SW 1271 (cell line): Measurements from ENCODE around the gene TMEM45A.

Experiments
- DNase-seq, 2 experiments: peaks; one replicate each; lab custom pipeline; 2025; lab: John Stamatoyannopoulos, UW

Gene TMEM45A

GRCh38 chr3:100613721-100614390, 121.4 kb downstream of the TMEM45A start:
- no peak for DNase-seq

DNA sequence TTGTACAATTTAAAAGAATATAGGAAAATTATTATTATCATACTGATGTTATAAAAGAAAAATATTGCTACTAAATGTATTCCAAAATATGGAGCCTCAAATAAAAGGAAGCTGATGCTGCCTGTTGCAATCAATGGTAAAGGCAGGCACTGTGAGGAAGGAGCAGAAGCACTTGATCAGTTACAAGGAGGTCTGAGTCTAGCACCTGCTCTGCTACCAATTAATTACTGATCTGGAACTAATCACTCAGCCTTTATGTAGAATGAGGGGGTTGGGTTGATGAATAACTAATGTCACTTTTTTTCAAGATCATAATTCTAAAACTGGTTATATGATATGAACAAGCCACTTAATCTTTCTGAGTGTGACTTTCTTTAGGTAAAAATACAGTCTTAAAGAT, 122.5 kb downstream of the TMEM45A start:
- DNase-seq, result no peak

- no peak for DNase-seq
Observed at GRCh38 chr3:100615684-100616083, 123.3 kb downstream of the TMEM45A start.

DNA sequence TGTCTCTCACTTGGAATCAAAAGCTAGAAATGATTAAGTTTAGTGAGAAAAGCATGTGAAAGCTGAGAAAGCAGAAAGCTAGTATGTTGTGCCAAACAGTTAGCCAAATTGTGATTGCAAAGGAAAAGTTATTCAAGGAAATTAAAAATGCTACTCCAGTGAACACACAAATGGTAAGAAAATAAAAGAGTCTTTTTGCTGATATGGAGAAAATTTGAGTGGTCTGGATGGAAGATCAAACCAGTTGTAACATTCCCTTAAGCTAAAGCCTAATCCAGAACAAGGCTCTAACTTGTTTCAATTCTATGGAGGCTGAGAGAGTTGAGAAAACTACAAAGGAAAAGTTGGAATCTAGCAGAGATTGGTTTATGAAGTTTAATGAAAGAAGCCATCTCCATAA, 128.8 kb downstream of the TMEM45A start:
- DNase-seq, result no peak
